ENCODE data around the gene UNC13D.

Gene UNC13D

DNA sequence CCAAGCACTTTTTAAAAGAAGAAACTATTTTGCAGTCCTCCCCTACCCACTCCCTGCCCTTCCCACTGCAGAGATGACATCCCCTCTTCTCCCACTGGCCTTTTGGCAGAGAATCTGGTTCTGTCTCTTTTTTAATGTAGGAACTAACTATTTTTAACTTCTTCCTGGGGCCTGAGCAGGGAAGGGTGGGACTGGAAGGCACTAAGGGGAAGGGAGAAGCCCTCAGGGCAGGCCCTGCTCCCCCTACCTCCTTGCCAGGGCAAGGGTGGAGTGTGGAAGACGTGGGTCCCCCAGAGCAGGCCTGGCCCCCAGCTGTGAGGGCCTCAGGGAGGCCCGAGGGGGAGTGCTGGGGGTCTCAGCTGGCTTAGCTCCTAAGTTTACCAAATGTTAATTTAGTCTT lies 19.5 kb downstream of the UNC13D start:
- peaks cover 25% of the 10 kb centered on the region for H3K36me3 ChIP-seq (replicated peaks)
- TF ChIP-seq, protein P1, sequence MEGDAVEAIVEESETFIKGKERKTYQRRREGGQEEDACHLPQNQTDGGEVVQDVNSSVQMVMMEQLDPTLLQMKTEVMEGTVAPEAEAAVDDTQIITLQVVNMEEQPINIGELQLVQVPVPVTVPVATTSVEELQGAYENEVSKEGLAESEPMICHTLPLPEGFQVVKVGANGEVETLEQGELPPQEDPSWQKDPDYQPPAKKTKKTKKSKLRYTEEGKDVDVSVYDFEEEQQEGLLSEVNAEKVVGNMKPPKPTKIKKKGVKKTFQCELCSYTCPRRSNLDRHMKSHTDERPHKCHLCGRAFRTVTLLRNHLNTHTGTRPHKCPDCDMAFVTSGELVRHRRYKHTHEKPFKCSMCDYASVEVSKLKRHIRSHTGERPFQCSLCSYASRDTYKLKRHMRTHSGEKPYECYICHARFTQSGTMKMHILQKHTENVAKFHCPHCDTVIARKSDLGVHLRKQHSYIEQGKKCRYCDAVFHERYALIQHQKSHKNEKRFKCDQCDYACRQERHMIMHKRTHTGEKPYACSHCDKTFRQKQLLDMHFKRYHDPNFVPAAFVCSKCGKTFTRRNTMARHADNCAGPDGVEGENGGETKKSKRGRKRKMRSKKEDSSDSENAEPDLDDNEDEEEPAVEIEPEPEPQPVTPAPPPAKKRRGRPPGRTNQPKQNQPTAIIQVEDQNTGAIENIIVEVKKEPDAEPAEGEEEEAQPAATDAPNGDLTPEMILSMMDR (IDR thresholded peaks at IDR 0.05; ENCODE audit: low read depth, low read length, missing control alignments) = no peak
- in situ Hi-C loops (cut with HindIII; ENCODE audit: low pct_ligation_motif_present, low sequenced_read_pairs) = no loop called here
- H3K27me3 ChIP-seq (replicated peaks) = no peaks in the 10 kb centered on the region
- DNase-seq = no peak
- H3K4me3 ChIP-seq (ENCODE audit: low read depth, low read length) = no peak overlapping the region
- H3K27ac ChIP-seq = no peak overlapping the region

DNA sequence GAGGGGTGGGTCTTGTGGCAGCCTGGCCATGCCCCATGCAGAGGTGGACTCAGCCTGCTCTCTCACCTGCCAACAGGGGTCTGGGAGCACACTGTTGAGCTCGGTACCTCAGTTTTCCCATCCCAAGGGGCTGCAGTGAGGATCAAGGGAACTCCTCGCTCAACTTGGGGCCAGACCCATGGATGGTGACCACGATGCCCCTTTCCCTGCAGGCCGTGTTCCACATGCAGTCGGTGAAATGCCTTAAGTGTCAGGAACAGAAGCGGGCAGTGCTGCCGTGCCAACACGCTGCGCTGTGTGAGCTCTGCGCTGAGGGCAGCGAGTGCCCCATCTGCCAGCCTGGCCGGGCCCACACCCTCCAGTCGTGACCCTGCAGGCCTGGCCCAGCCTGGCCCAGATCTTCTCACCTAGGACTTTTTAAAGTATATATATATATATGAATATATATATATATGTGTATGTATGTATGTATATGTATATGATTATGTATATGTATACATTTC lies 20.1 kb downstream of the UNC13D start:
- no peak overlapping the region for H3K4me3 ChIP-seq (ENCODE audit: low read depth, low read length)
- DNase-seq = no peak
- in situ Hi-C loops (cut with HindIII; ENCODE audit: low pct_ligation_motif_present, low sequenced_read_pairs) = no loop called here
- H3K27me3 ChIP-seq (replicated peaks) = no peaks in the 10 kb centered on the region
- peaks cover 29% of the 10 kb centered on the region for H3K36me3 ChIP-seq (replicated peaks)
- TF ChIP-seq, protein P1 (IDR thresholded peaks at IDR 0.05; ENCODE audit: low read depth, low read length, missing control alignments) = no peak
- H3K27ac ChIP-seq = no peak overlapping the region

DNA sequence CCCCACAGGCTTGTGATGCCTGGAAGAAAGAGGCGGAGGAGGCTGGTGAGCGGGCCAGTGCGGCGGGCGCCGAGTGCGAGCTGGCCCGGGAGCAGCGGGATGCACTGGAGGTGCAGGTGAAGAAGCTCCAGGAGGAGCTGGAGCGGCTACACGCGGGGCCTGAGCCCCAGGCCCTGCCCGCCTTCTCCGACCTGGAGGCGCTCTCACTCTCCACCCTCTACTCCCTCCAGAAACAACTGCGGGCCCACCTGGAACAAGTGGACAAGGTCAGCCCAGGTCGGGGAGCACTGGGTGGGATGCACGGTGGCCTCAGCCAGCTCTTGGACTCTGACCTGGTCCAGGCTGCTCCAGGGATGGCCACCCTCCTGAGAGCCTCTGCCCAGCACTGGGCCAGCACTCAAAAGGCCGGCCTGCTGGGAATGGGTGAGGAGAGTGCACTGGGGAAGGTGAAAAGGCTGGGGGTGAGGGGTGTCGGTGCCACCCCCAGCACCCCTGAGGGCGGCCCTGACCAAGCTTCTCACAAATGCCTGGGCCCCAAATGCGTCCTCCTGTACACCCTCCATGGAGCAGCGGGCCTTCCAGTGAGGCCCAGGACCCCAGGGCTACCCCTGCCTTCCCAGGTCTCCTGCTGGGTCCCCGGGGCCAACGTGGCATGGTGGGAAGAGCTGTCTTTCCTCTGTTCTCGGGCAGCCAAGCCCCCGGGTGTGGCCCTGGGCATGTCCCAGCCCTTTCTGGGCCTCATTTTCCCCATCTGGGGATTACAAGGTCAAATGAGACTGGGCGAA lies 20.8 kb downstream of the UNC13D start:
- Histone ChIP-seq H3K4me3 (ENCODE audit: low read depth, low read length) (no peak overlapping the region), H3K27me3 (replicated peaks) (no peaks in the 10 kb centered on the region), H3K27ac (no peak overlapping the region), H3K36me3 (replicated peaks) (peaks cover 29% of the 10 kb centered on the region)
- TF ChIP-seq, protein P1 (IDR thresholded peaks at IDR 0.05; ENCODE audit: low read depth, low read length, missing control alignments) = no peak
- DNase-seq = no peak
- in situ Hi-C loops (cut with HindIII; ENCODE audit: low pct_ligation_motif_present, low sequenced_read_pairs) = no loop called here

DNA sequence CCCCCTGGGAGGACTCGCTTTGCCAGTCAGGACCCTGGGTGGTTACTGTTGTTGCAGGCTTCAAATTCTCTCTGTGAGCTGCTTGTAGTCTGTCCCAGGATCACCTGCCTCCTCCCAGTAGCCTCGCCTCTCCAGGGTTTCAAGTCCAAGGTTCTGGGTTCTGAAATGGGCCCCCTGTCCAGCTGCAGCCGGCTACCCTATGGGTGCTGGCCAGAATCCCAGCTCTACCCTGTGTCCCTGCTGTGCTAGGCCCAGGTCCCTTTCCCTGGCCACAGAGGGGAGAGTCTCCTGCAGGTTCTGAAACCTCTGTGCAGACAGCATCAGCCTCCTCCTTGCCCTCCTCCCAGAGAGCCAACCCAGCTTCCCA lies 21.4 kb downstream of the UNC13D start:
- Histone ChIP-seq H3K36me3 (replicated peaks) (peaks cover 33% of the 10 kb centered on the region), H3K27me3 (replicated peaks) (no peaks in the 10 kb centered on the region), H3K4me3 (ENCODE audit: low read depth, low read length) (no peak overlapping the region), H3K27ac (no peak overlapping the region)
- in situ Hi-C loops (cut with HindIII; ENCODE audit: low pct_ligation_motif_present, low sequenced_read_pairs) = no loop called here
- no peak for DNase-seq
- TF ChIP-seq, protein P1 (IDR thresholded peaks at IDR 0.05; ENCODE audit: low read depth, low read length, missing control alignments) = no peak

DNA sequence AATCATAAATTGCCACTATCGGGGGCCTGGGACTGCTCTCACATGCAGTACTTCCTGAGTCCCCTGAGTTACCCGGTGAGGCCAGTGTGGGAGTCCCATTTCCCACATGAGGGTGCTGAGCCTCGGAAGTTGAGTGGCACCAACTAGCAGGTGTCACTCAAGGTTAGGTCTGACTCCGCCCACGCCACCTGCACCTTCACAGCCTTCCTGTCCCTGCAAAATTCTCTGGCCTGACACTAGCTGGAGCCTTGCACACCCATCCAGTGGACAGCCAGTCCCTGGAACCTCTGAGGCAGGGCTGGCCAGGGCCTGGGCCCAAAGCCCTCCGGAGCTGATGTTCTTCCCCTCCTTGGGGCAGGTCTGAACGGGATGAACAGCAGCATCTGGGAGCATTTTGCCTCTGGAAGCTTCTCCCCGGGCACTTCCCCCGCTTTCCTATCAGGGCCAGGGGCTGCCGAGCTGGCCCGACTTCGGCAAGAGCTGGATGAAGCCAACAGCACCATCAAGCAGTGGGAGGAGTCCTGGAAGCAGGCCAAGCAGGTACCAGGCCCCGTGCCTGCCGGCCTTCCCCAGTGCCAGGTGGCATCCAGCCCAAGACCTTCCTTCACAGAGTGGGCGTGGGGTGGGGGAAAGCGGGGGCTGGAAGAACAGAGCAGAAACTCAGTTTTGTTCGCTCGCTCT lies 21.9 kb downstream of the UNC13D start:
- Histone ChIP-seq H3K4me3 (ENCODE audit: low read depth, low read length) (no peak overlapping the region), H3K27me3 (replicated peaks) (no peaks in the 10 kb centered on the region), H3K27ac (no peak overlapping the region), H3K36me3 (replicated peaks) (peaks cover 36% of the 10 kb centered on the region)
- TF ChIP-seq, protein P1 (IDR thresholded peaks at IDR 0.05; ENCODE audit: low read depth, low read length, missing control alignments) = no peak
- in situ Hi-C loops (cut with HindIII; ENCODE audit: low pct_ligation_motif_present, low sequenced_read_pairs) = no loop called here
- no peak for DNase-seq

Data from brain microvascular endothelial cell (primary cell).